H1 (cell line): Measurements from ENCODE around the gene SELENOO. TPM values are rescaled to one million over a fixed set of nuclear protein-coding genes. Genes with fewer than 3 reads are reported as not detected.

Experiments used
- CTCF ChIA-PET: fragments of 300-600 bp; sonication (Branson Sonifier 250); formaldehyde crosslinking; loops from one replicate; lab custom pipeline; 2021; ENCODE audit not compliant: partially characterized antibody; lab: Charles Lee
- POLR2A ChIA-PET: fragments of 300-600 bp; sonication (Branson Sonifier 250); formaldehyde crosslinking; loops from one replicate; lab custom pipeline; 2021; ENCODE audit warnings: inconsistent platforms; ENCODE audit not compliant: partially characterized antibody; lab: Charles Lee
- DNase-seq, 2 experiments: peaks; one replicate each; pipeline versions ENCODE4 v3.0.0 to v3.0.0-alpha.2; 2010 to 2022; ENCODE audit warnings: low spot score in 2 of 2, low read depth in 1 of 2, mixed read lengths in 1 of 2
- FAIRE-seq: peaks from 2 replicates; lab custom pipeline; 2011; peaks lifted over from hg19 to GRCh38; lab: Jason Lieb, UNC
- H2AFZ ChIP-seq: 2 replicates; pipeline ENCODE4 v1.8.1; 2012; ENCODE audit warnings: low read length, inconsistent platforms
- H2AK5ac ChIP-seq: 2 replicates; pipeline ENCODE4 v1.6.1; 2013; ENCODE audit warnings: low read depth, low read length
- H2BK120ac ChIP-seq: replicated peaks from 2 replicates; pipeline ENCODE3; 2013; ENCODE audit warnings: low read depth, low read length, inconsistent platforms
- H2BK12ac ChIP-seq: 2 replicates; pipeline ENCODE4 v1.6.1; 2013; ENCODE audit warnings: low read depth, low read length
- H2BK15ac ChIP-seq: 2 replicates; pipeline ENCODE4 v1.6.1; 2013; ENCODE audit warnings: low read length
- H2BK20ac ChIP-seq: 2 replicates; pipeline ENCODE4 v1.6.1; 2013; ENCODE audit warnings: low read length
- H2BK5ac ChIP-seq: 2 replicates; pipeline ENCODE4 v1.6.1; 2013; ENCODE audit warnings: low read depth, low read length
- H3K14ac ChIP-seq: 2 replicates; pipeline ENCODE4 v1.6.1; 2013; ENCODE audit warnings: inconsistent platforms; ENCODE audit not compliant: insufficient read length
- H3K18ac ChIP-seq: 2 replicates; pipeline ENCODE4 v1.6.1; 2013; ENCODE audit warnings: low read length; ENCODE audit errors: extremely low read depth
- H3K23ac ChIP-seq: 2 replicates; pipeline ENCODE4 v1.6.1; 2013; ENCODE audit warnings: inconsistent platforms; ENCODE audit not compliant: insufficient read length
- H3K23me2 ChIP-seq: 2 replicates; pipeline ENCODE4 v1.6.1; 2013; ENCODE audit warnings: low read depth, low read length
- H3K27ac ChIP-seq: 2 replicates; pipeline ENCODE4 v1.6.1; 2011; ENCODE audit warnings: low read depth, low read length, inconsistent platforms
- H3K27me3 ChIP-seq, 4 experiments: replicated peaks in 1 of 4; 1 replicate in 1 of 4; 2 replicates in 3 of 4; pipeline versions ENCODE4 v1.6.1 to v1.8.1; 2011 to 2013; ENCODE audit warnings: low read length in 3 of 4, mild to moderate bottlenecking in 3 of 4, inconsistent platforms in 2 of 4, mixed read lengths in 2 of 4, moderate library complexity in 1 of 4; ENCODE audit not compliant: control insufficient read depth in 3 of 4, insufficient read depth in 3 of 4; ENCODE audit errors: extremely low read depth in 1 of 4
- H3K36me3 ChIP-seq, 4 experiments: 2 replicates each; pipeline versions ENCODE4 v1.6.1 to v1.8.1; 2011 to 2013; ENCODE audit warnings: mild to moderate bottlenecking in 4 of 4, low read length in 3 of 4, moderate library complexity in 2 of 4, control low read depth in 1 of 4, inconsistent platforms in 1 of 4; ENCODE audit not compliant: insufficient read depth in 4 of 4, control insufficient read depth in 2 of 4
- H3K4ac ChIP-seq: replicated peaks from 2 replicates; pipeline ENCODE3; 2013; ENCODE audit warnings: low read length, low read depth, mixed read lengths, inconsistent platforms; ENCODE audit not compliant: insufficient read length
- H3K4me1 ChIP-seq, 4 experiments: replicated peaks in 1 of 4; 1 replicate in 1 of 4; 2 replicates in 3 of 4; pipeline versions ENCODE4 v1.6.1 to v1.8.1; 2011 to 2013; ENCODE audit warnings: low read length in 3 of 4, inconsistent platforms in 2 of 4, mixed read lengths in 1 of 4; ENCODE audit not compliant: insufficient read depth in 4 of 4, control insufficient read depth in 3 of 4
- H3K4me2 ChIP-seq, 2 experiments: 2 replicates each; pipeline versions ENCODE4 v1.6.1 to v1.8.1; 2011 to 2013; ENCODE audit warnings: low read depth in 2 of 2, low read length in 2 of 2, control low read depth in 1 of 2, inconsistent platforms in 1 of 2, mild to moderate bottlenecking in 1 of 2; ENCODE audit not compliant: insufficient read depth in 1 of 2
- H3K4me3 ChIP-seq, 4 experiments: fragments of 200-600, 300-600 bp in 1 of 4; sonication (generic), shearing (Covaris generic), sonication (Bioruptor Twin) in 1 of 4; 2 replicates each; pipeline versions ENCODE4 v1.5.1 to v1.8.1; 2011 to 2016; ENCODE audit warnings: low read length in 4 of 4, low read depth in 3 of 4, control low read depth in 2 of 4, inconsistent platforms in 2 of 4, mild to moderate bottlenecking in 2 of 4, mixed read lengths in 1 of 4, moderate library complexity in 1 of 4; ENCODE audit not compliant: insufficient read depth in 2 of 4; ENCODE audit errors: extremely low read depth in 1 of 4
- H3K56ac ChIP-seq: replicated peaks from 2 replicates; pipeline ENCODE3; 2013; ENCODE audit warnings: low read depth, mild to moderate bottlenecking, mixed read lengths, low read length, inconsistent platforms; ENCODE audit not compliant: insufficient read length
- H3K79me1 ChIP-seq: 2 replicates; pipeline ENCODE4 v1.6.1; 2013; ENCODE audit warnings: low read depth, low read length, control low read depth
- H3K79me2 ChIP-seq, 2 experiments: 2 replicates each; pipeline versions ENCODE4 v1.6.1 to v1.8.1; 2012 to 2013; ENCODE audit warnings: low read length in 2 of 2, mild to moderate bottlenecking in 2 of 2, inconsistent platforms in 1 of 2; ENCODE audit not compliant: insufficient read depth in 2 of 2, control insufficient read depth in 1 of 2
- H3K9ac ChIP-seq, 4 experiments: replicated peaks in 1 of 4; 1 replicate in 1 of 4; 2 replicates in 3 of 4; pipeline versions ENCODE4 v1.6.1 to v1.8.1; 2011 to 2013; ENCODE audit warnings: low read depth in 3 of 4, low read length in 3 of 4, control low read depth in 2 of 4, mild to moderate bottlenecking in 2 of 4, moderate library complexity in 2 of 4, inconsistent platforms in 1 of 4; ENCODE audit errors: extremely low read depth in 1 of 4
- H3K9me3 ChIP-seq, 2 experiments: 2 replicates each; pipeline versions ENCODE4 v1.6.1 to v1.8.1; 2012 to 2013; ENCODE audit warnings: mild to moderate bottlenecking in 2 of 2, moderate library complexity in 2 of 2, control low read depth in 1 of 2, inconsistent platforms in 1 of 2, low read depth in 1 of 2, low read length in 1 of 2, mixed read lengths in 1 of 2; ENCODE audit not compliant: insufficient read depth in 2 of 2
- H4K20me1 ChIP-seq, 2 experiments: replicated peaks in 1 of 2; 2 replicates each; pipeline versions ENCODE3 to v1.8.1; 2011 to 2013; ENCODE audit warnings: inconsistent platforms in 2 of 2, low read length in 2 of 2, mild to moderate bottlenecking in 1 of 2; ENCODE audit not compliant: insufficient read depth in 2 of 2, control insufficient read depth in 1 of 2
- H4K5ac ChIP-seq: 2 replicates; pipeline ENCODE4 v1.6.1; 2013; ENCODE audit warnings: low read length, low read depth, mixed read lengths, inconsistent platforms; ENCODE audit not compliant: insufficient read length
- H4K8ac ChIP-seq: 2 replicates; pipeline ENCODE4 v1.8.0; 2013; ENCODE audit warnings: mild to moderate bottlenecking, moderate library complexity, low read length, inconsistent platforms; ENCODE audit not compliant: insufficient read depth; ENCODE audit errors: extremely low read depth
- H4K91ac ChIP-seq: replicated peaks from 2 replicates; pipeline ENCODE3; 2013; ENCODE audit warnings: low read length, mixed read lengths, inconsistent platforms; ENCODE audit not compliant: insufficient read length
- CTBP2 ChIP-seq: IDR thresholded peaks from 2 replicates; pipeline ENCODE4 v1.7.0; 2011; ENCODE audit warnings: borderline replicate concordance, mild to moderate bottlenecking, moderate library complexity, mixed read lengths, low read length; ENCODE audit not compliant: insufficient read depth, insufficient read length
- EGR1 ChIP-seq: IDR thresholded peaks from 2 replicates; pipeline ENCODE4 v1.6.1; 2011; ENCODE audit warnings: low read depth, low read length, borderline replicate concordance
- NANOG ChIP-seq: IDR thresholded peaks from 2 replicates; pipeline ENCODE4 v1.6.1; 2011; ENCODE audit warnings: low read length, low read depth, mild to moderate bottlenecking, inconsistent platforms; ENCODE audit not compliant: insufficient read depth, poor library complexity, severe bottlenecking
- PHF8 ChIP-seq: fragments of 200-600 bp; sonication (generic); conservative IDR thresholded peaks from 2 replicates; pipeline ENCODE4 v1.7.1; 2012; ENCODE audit warnings: low read depth, mild to moderate bottlenecking, inconsistent platforms, low read length, moderate library complexity
- SP2 ChIP-seq: IDR thresholded peaks from 2 replicates; pipeline ENCODE4 v1.6.1; 2012; ENCODE audit warnings: mild to moderate bottlenecking, low read length, inconsistent platforms
- SUZ12 ChIP-seq: fragments of 200-600 bp; sonication (generic); IDR thresholded peaks from 2 replicates; pipeline ENCODE4 v1.6.1; 2012; ENCODE audit warnings: mild to moderate bottlenecking, inconsistent platforms, low read length, moderate library complexity, mixed read lengths
- TBP ChIP-seq: IDR thresholded peaks from 2 replicates; pipeline ENCODE4 v1.6.1; 2011; ENCODE audit warnings: low read depth, low read length, improper control_type of control experiment
- YY1 ChIP-seq: IDR thresholded peaks from 2 replicates; pipeline ENCODE4 v1.6.1; 2011; ENCODE audit warnings: low read depth, mild to moderate bottlenecking, low read length
- WGBS, 2 experiments: shearing (Covaris generic) in 1 of 2; methylation state at CpG; one replicate each; pipeline versions ENCODE4 v1.1.6 to v1.1.7; 2013 to 2015; ENCODE audit warnings: low lambda C conversion rate in 2 of 2, mixed read lengths in 2 of 2, inconsistent platforms in 1 of 2, low coverage in 1 of 2, missing lambda C conversion rate in 1 of 2; ENCODE audit not compliant: insufficient replicate concordance in 2 of 2, insufficient coverage in 1 of 2, insufficient read length in 1 of 2; ENCODE audit errors: extremely low coverage in 1 of 2, missing lambda C conversion rate in 1 of 2; 5-methylcytosine and 5-hydroxymethylcytosine counted together
- polyA plus RNA-seq, 7 experiments: library from polyadenylated mRNA; depleted of rRNA in 3 of 7; stranded (reverse) in 5 of 7; unstranded in 2 of 7; fragments of >200 nt in 5 of 7; fragments of 200-250 nt in 2 of 7; gene quantifications; 1 replicate in 5 of 7; 2 replicates in 1 of 7; 4 replicates in 1 of 7; pipeline versions ENCODE4 v1.2.1 to v1.2.3, GENCODE V29; 2011 to 2013; ENCODE audit warnings: missing spikeins in 2 of 7, mixed read lengths in 2 of 7
- total RNA-seq: library from RNA; stranded (reverse); fragmentation: NEBNext Ultra II Directional; extraction: Animal tissue kit (Norgen Biotek cat#: 25700); gene quantifications from 2 replicates; pipeline ENCODE4 v1.2.1, GENCODE V29; 2021
- TF ChIP-seq, protein P1 (sequence below): IDR thresholded peaks from 2 replicates; pipeline ENCODE4 v1.6.1; 2012; ENCODE audit warnings: inconsistent platforms

Gene SELENOO
- total and polyA plus RNA-seq, 2 of the 8 experiments (the other 6 are each of a cell fraction or from before 2014, with no cell fraction given), result 18.6 to 25.1 TPM

DNA sequence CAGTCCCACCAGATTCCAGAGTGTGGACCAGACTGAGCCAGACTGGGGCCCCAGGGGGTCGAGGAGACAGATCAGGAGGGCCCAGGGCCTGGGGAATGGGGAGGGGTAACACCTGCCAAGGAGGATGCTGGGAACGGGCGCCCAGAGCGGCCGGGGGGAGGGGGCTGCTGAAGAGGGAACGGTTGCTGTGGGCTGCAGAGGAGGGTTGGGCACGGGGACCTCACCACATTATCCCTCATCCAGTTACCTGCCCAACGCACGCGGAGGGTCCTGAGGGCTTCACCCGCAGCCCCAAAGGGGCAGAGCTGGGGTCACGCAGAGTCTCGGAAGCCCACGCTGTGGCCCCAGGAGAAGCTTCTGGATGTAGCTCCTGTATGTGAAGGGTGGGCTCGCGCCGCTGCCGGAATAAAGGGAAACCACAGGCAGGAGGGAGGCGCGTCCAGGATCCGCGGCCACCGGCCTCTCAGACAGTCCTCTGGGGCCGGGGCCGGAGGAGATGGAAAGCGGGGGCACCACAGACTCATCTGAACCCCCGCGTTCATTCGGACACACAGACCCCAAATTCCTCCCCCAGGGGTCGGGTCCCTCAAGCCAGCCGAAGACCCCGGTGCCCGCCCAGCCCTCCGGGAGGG, 866 bp upstream of the SELENOO start:
- Histone ChIP-seq H3K4me3 (peak overlapping the region; percentile 41 to 69 (median 64)), H2BK12ac (no peak overlapping the region), H3K18ac (peak overlapping the region; percentile 83), H3K23ac (no peak overlapping the region), H4K8ac (peak overlapping the region; percentile 28), H3K4me2 (peak overlapping the region; percentile 63 to 80), H2BK15ac (no peak overlapping the region; the same call in 1 of the 2 replicates), H3K56ac (no peak overlapping the region), H2BK20ac (no peak overlapping the region), H4K20me1 (peaks cover 0 to 16% of the 10 kb centered on the region in 2 experiments), H3K79me2 (peaks cover 0 to 11% of the 10 kb centered on the region in 2 experiments; a peak in 1 of 4 replicates), H3K36me3 (peaks cover 2 to 24% (median 8%) of the 10 kb centered on the region in 4 experiments; a peak in 6 of 8 replicates), H3K4ac (no peak overlapping the region), H3K14ac (no peak overlapping the region), H3K79me1 (no peaks in the 10 kb centered on the region; the same call in 1 of the 2 replicates), H2AFZ (peak overlapping the region; percentile 36; the same call in 1 of the 2 replicates), H4K5ac (no peak overlapping the region), H3K9me3 (no peaks in the 10 kb centered on the region), H3K27ac (no peak overlapping the region), H4K91ac (no peak overlapping the region), H3K23me2 (peaks cover 13% of the 10 kb centered on the region; the same call in 1 of the 2 replicates), H2BK5ac (peak overlapping the region; percentile 24; the same call in 1 of the 2 replicates), H2AK5ac (no peak overlapping the region), H3K27me3 (no peaks in the 10 kb centered on the region), H3K9ac (peak overlapping the region in 1 of 4 experiments; percentile 37; a peak in 2 of 7 replicates), H2BK120ac (no peak overlapping the region), H3K4me1 (peaks cover 0 to 7% (median 5%) of the 10 kb centered on the region in 4 experiments; a peak in 6 of 7 replicates)
- ChIA-PET CTCF (interaction anchor here (0.6 kb wide), 2 partner anchors 86 to 346 kb away, joined by 3 read pairs; partner anchors contain the start of gene KLHDC7B), POLR2A (interaction anchor here (0.6 to 1.5 kb wide), 2 partner anchors 9 to 83 kb away, joined by 3 to 4 read pairs; no protein-coding TSS in a partner anchor)
- DNase-seq (peak in 1 of 2 experiments; percentile 79), FAIRE-seq (no peak)
- WGBS, 2 experiments, result 10% methylated on average over 17 of the region's 34 CpGs; no CpG with 5 or more reads in 1 of the 2 experiments
- no peak for TF ChIP-seq YY1
- no peak for TF ChIP-seq SP2
- TF ChIP-seq EGR1, result no peak
- peak; percentile 18 for TF ChIP-seq CTBP2
- TF ChIP-seq, protein P1, sequence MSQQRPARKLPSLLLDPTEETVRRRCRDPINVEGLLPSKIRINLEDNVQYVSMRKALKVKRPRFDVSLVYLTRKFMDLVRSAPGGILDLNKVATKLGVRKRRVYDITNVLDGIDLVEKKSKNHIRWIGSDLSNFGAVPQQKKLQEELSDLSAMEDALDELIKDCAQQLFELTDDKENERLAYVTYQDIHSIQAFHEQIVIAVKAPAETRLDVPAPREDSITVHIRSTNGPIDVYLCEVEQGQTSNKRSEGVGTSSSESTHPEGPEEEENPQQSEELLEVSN, result peak; percentile 47; the same call in 1 of the 2 replicates
- no peak for TF ChIP-seq PHF8
- TF ChIP-seq TBP, result no peak
- no peak for TF ChIP-seq NANOG
- TF ChIP-seq SUZ12, result no peak
